Activated T-cell treated with anti-CD3 and anti-CD28 coated beads, Interleukin-2, amount 50 U/mL, for 24 hours (primary cell): ENCODE data around the gene CARD9.
A peak's percentile ranks its signal among the peaks of the same experiment; 100 is the strongest.

Experiments
- DNase-seq: peaks from one replicate; pipeline ENCODE4 v3.0.0-alpha.2; 2020
- H3K27ac Mint-ChIP-seq: 2 replicates; pipeline ENCODE4 v1.8.0; 2020; ENCODE audit warnings: mild to moderate bottlenecking, mixed read lengths
- H3K27me3 Mint-ChIP-seq: 2 replicates; pipeline ENCODE4 v1.8.0; 2020; ENCODE audit warnings: mixed read lengths
- H3K36me3 Mint-ChIP-seq: 2 replicates; pipeline ENCODE4 v1.8.0; 2020; ENCODE audit warnings: low read depth, mixed read lengths
- H3K4me1 Mint-ChIP-seq: 2 replicates; pipeline ENCODE4 v1.8.0; 2020; ENCODE audit warnings: low read depth, mixed read lengths
- H3K4me3 Mint-ChIP-seq: 2 replicates; pipeline ENCODE4 v1.8.0; 2020; ENCODE audit warnings: mild to moderate bottlenecking, moderate library complexity, mixed read lengths
- H3K9me3 Mint-ChIP-seq: 2 replicates; pipeline ENCODE4 v1.8.0; 2020; ENCODE audit warnings: mixed read lengths

Gene CARD9

GRCh38 chr9:136368190-136368589, 5.3 kb downstream of the CARD9 start:
- Mint-ChIP-seq H3K36me3 (no peaks in the 10 kb centered on the region), H3K4me1 (peaks cover 7% of the 10 kb centered on the region), H3K4me3 (no peak overlapping the region)

GRCh38 chr9:136367296-136368145, 5.9 kb downstream of the CARD9 start:
- H3K27ac Mint-ChIP-seq, result peak overlapping the region; percentile 26
- H3K4me3 Mint-ChIP-seq, result no peak overlapping the region

More at GRCh38 chr9:136368190-136368589, 5.3 kb downstream of the CARD9 start:
- DNase-seq, result no peak
- Mint-ChIP-seq H3K27ac (peak overlapping the region; percentile 26), H3K9me3 (no peaks in the 10 kb centered on the region), H3K27me3 (no peaks in the 10 kb centered on the region)

GRCh38 chr9:136366826-136367225, 6.6 kb downstream of the CARD9 start:
- Mint-ChIP-seq H3K4me1 (peaks cover 17% of the 10 kb centered on the region), H3K4me3 (no peak overlapping the region), H3K27ac (no peak overlapping the region), H3K36me3 (peaks cover 10% of the 10 kb centered on the region), H3K9me3 (no peaks in the 10 kb centered on the region), H3K27me3 (no peaks in the 10 kb centered on the region)
- DNase-seq, result no peak

More at GRCh38 chr9:136367296-136368145, 5.9 kb downstream of the CARD9 start:
- Mint-ChIP-seq H3K4me1 (peaks cover 12% of the 10 kb centered on the region), H3K27me3 (no peaks in the 10 kb centered on the region), H3K9me3 (no peaks in the 10 kb centered on the region), H3K36me3 (peaks cover 5% of the 10 kb centered on the region)
- DNase-seq, result no peak

GRCh38 chr9:136365775-136366222, 7.7 kb downstream of the CARD9 start:
- Mint-ChIP-seq H3K27me3 (no peaks in the 10 kb centered on the region), H3K36me3 (peaks cover 18% of the 10 kb centered on the region), H3K4me1 (peaks cover 17% of the 10 kb centered on the region), H3K27ac (peak overlapping the region; percentile 29), H3K4me3 (no peak overlapping the region), H3K9me3 (no peaks in the 10 kb centered on the region)
- no peak for DNase-seq

GRCh38 chr9:136364942-136365774, 8.3 kb downstream of the CARD9 start:
- H3K27me3 Mint-ChIP-seq, result no peaks in the 10 kb centered on the region
- no peak overlapping the region for H3K27ac Mint-ChIP-seq
- no peak for DNase-seq
- H3K4me3 Mint-ChIP-seq, result no peak overlapping the region
- peaks cover 24% of the 10 kb centered on the region for H3K36me3 Mint-ChIP-seq
- no peaks in the 10 kb centered on the region for H3K9me3 Mint-ChIP-seq
- H3K4me1 Mint-ChIP-seq, result peaks cover 17% of the 10 kb centered on the region

- H3K27ac Mint-ChIP-seq, result no peak overlapping the region
- H3K9me3 Mint-ChIP-seq, result no peaks in the 10 kb centered on the region
- H3K36me3 Mint-ChIP-seq, result peaks cover 30% of the 10 kb centered on the region
- no peaks in the 10 kb centered on the region for H3K27me3 Mint-ChIP-seq
- DNase-seq, result no peak
- H3K4me1 Mint-ChIP-seq, result peaks cover 17% of the 10 kb centered on the region
- peak overlapping the region; percentile 86 for H3K4me3 Mint-ChIP-seq
These were observed 9.3 kb downstream of the CARD9 start for GRCh38 chr9:136363949-136364748.

GRCh38 chr9:136363106-136363948, 10.1 kb downstream of the CARD9 start, which contains the start of gene DNLZ:
DNLZ (minus strand) TSS chr9:136363744; CDS start chr9:136363714, 30 bp downstream.
- peak; percentile 97 for DNase-seq
- Mint-ChIP-seq H3K27ac (peak within 1 kb of the TSS; percentile 95), H3K36me3 (peaks cover 32% of the 10 kb centered on the region), H3K9me3 (no peaks in the 10 kb centered on the region), H3K27me3 (no peaks in the 10 kb centered on the region), H3K4me3 (peak within 1 kb of the TSS; percentile 86), H3K4me1 (peaks cover 17% of the 10 kb centered on the region)

GRCh38 chr9:136362450-136362784, 11.1 kb downstream of the CARD9 start:
- peaks cover 33% of the 10 kb centered on the region for H3K36me3 Mint-ChIP-seq
- H3K27me3 Mint-ChIP-seq, result no peaks in the 10 kb centered on the region
- H3K4me3 Mint-ChIP-seq, result peak overlapping the region; percentile 86
- no peak for DNase-seq
- peak overlapping the region; percentile 95 for H3K27ac Mint-ChIP-seq
- peaks cover 17% of the 10 kb centered on the region for H3K4me1 Mint-ChIP-seq
- H3K9me3 Mint-ChIP-seq, result no peaks in the 10 kb centered on the region

- H3K27ac Mint-ChIP-seq, result peak overlapping the region; percentile 18
These were observed 11.6 kb downstream of the CARD9 start for GRCh38 chr9:136361754-136362449.

GRCh38 chr9:136361047-136361753, 12.3 kb downstream of the CARD9 start:
- no peak overlapping the region for H3K27ac Mint-ChIP-seq
- no peak for DNase-seq
- peaks cover 33% of the 10 kb centered on the region for H3K36me3 Mint-ChIP-seq
- no peaks in the 10 kb centered on the region for H3K9me3 Mint-ChIP-seq
- H3K27me3 Mint-ChIP-seq, result no peaks in the 10 kb centered on the region
- H3K4me1 Mint-ChIP-seq, result peaks cover 17% of the 10 kb centered on the region
- no peak overlapping the region for H3K4me3 Mint-ChIP-seq

More at GRCh38 chr9:136361754-136362449, 11.6 kb downstream of the CARD9 start:
- Mint-ChIP-seq H3K36me3 (peaks cover 33% of the 10 kb centered on the region), H3K4me3 (no peak overlapping the region), H3K4me1 (peaks cover 17% of the 10 kb centered on the region), H3K27me3 (no peaks in the 10 kb centered on the region), H3K9me3 (no peaks in the 10 kb centered on the region)
- no peak for DNase-seq

- H3K9me3 Mint-ChIP-seq, result no peaks in the 10 kb centered on the region
- H3K4me1 Mint-ChIP-seq, result peaks cover 17% of the 10 kb centered on the region
- H3K27me3 Mint-ChIP-seq, result no peaks in the 10 kb centered on the region
- DNase-seq, result no peak
- peaks cover 33% of the 10 kb centered on the region for H3K36me3 Mint-ChIP-seq
- no peak overlapping the region for H3K4me3 Mint-ChIP-seq
- no peak overlapping the region for H3K27ac Mint-ChIP-seq
These were observed 13.4 kb downstream of the CARD9 start for GRCh38 chr9:136359774-136360718.

- no peak for DNase-seq
- no peak overlapping the region for H3K4me3 Mint-ChIP-seq
- H3K36me3 Mint-ChIP-seq, result peaks cover 33% of the 10 kb centered on the region
- peaks cover 12% of the 10 kb centered on the region for H3K4me1 Mint-ChIP-seq
- H3K9me3 Mint-ChIP-seq, result no peaks in the 10 kb centered on the region
- H3K27me3 Mint-ChIP-seq, result no peaks in the 10 kb centered on the region
- no peak overlapping the region for H3K27ac Mint-ChIP-seq
These were observed 14.6 kb downstream of the CARD9 start for GRCh38 chr9:136358888-136359287.
